LNCaP clone FGC (cell line): ENCODE results near the gene LEO1.
A peak's percentile ranks its signal among the peaks of the same experiment; 100 is the strongest.

Experiments used
- DNase-seq: peaks from one replicate; pipeline ENCODE4 v3.0.0-alpha.2; 2011; ENCODE audit warnings: low read depth
- H3K4me3 ChIP-seq: 2 replicates; pipeline ENCODE4 v1.5.1; 2011; ENCODE audit warnings: mild to moderate bottlenecking, low read depth, low read length, control low read depth
- CTCF ChIP-seq: IDR thresholded peaks from 2 replicates; pipeline ENCODE4 v1.5.1; 2012; ENCODE audit warnings: mild to moderate bottlenecking; ENCODE audit not compliant: control insufficient read depth, insufficient read depth; ENCODE audit errors: extremely low read depth

LEO1 gene

GRCh38 chr15:51971032-51971374 lies 575 bp downstream of the LEO1 start:
- no peak for TF ChIP-seq CTCF
- no peak for DNase-seq
- peak overlapping the region; percentile 97 for H3K4me3 ChIP-seq

- H3K4me3 ChIP-seq: peak overlapping the region; percentile 97
- DNase-seq: peak; percentile 47
- no peak for TF ChIP-seq CTCF
Measured at GRCh38 chr15:51970132-51970817, 1.3 kb downstream of the LEO1 start.

GRCh38 chr15:51969728-51970127 lies 1.9 kb downstream of the LEO1 start:
- peak overlapping the region; percentile 97 for H3K4me3 ChIP-seq
- peak; percentile 74 for DNase-seq
- TF ChIP-seq CTCF: no peak

- H3K4me3 ChIP-seq: no peak overlapping the region
- TF ChIP-seq CTCF: no peak
- no peak for DNase-seq
Measured at GRCh38 chr15:51967583-51967982, 4.0 kb downstream of the LEO1 start.

- H3K4me3 ChIP-seq: no peak overlapping the region
- no peak for DNase-seq
- TF ChIP-seq CTCF: no peak
Measured at GRCh38 chr15:51966192-51966591, 5.4 kb downstream of the LEO1 start.

GRCh38 chr15:51965691-51966090 lies 5.9 kb downstream of the LEO1 start:
- no peak overlapping the region for H3K4me3 ChIP-seq
- DNase-seq: no peak
- TF ChIP-seq CTCF: no peak

GRCh38 chr15:51955504-51955903 lies 16.1 kb downstream of the LEO1 start:
- DNase-seq: no peak
- H3K4me3 ChIP-seq: no peak overlapping the region
- no peak for TF ChIP-seq CTCF
